ENCODE data around the gene SRPRB. TPM values are rescaled to one million over a fixed set of nuclear protein-coding genes. Genes with fewer than 3 reads are reported as not detected.

The SRPRB gene
- total and polyA plus RNA-seq, 9 of the 15 experiments (the other 6 are each of a cell fraction or from before 2014, with no cell fraction given) = 29.5 to 66.0 (median 41.4) TPM

GRCh38 chr3:133856316-133856715, 50.7 kb downstream of the SRPRB start:
- WGBS (ENCODE audit: insufficient coverage, low coverage, missing lambda C conversion rate) = 38% methylated on average over 2 of the region's 2 CpGs
- Histone ChIP-seq H4K20me1 (replicated peaks; ENCODE audit: control insufficient read depth, insufficient read depth, low read length) (no peaks in the 10 kb centered on the region), H3K27ac (ENCODE audit: extremely low read depth, low read depth, low read length) (no peak overlapping the region), H3K4me3 (no peak overlapping the region), H2AFZ (ENCODE audit: low read depth, low read length) (no peak overlapping the region), H3K9me3 (replicated peaks; ENCODE audit: control insufficient read depth, insufficient read depth, low read depth, low read length) (no peaks in the 10 kb centered on the region), H3K27me3 (ENCODE audit: control insufficient read depth in 2 of 2, insufficient read depth in 2 of 2, low read length in 2 of 2) (no peaks in the 10 kb centered on the region), H3K36me3 (ENCODE audit: control insufficient read depth, insufficient read depth, low read length) (no peaks in the 10 kb centered on the region), H3K9me1 (ENCODE audit: control insufficient read depth, insufficient read depth, low read length) (no peaks in the 10 kb centered on the region), H3K4me2 (ENCODE audit: insufficient read depth, low read length) (no peak overlapping the region), H3K9ac (ENCODE audit: insufficient read depth in 1 of 2, low read depth in 2 of 2, low read length in 2 of 2) (no peak overlapping the region), H3K4me1 (replicated peaks in 1 of 2; ENCODE audit: control insufficient read depth in 2 of 2, insufficient read depth in 2 of 2, low read length in 2 of 2) (peaks cover 30 to 49% of the 10 kb centered on the region in 2 experiments; a peak in 4 of 5 replicates), H3K79me2 (ENCODE audit: control insufficient read depth, insufficient read depth, low read length) (no peaks in the 10 kb centered on the region)
- CTCF ChIA-PET (ENCODE audit: low intra/inter-chr PET ratio) = no interaction called here
- intact Hi-C loops (cut with micrococcal nuclease) = no loop called here
- TF ChIP-seq FOS (IDR thresholded peaks at IDR 0.05; ENCODE audit: extremely low read depth, insufficient read length) (no peak), HMG20B (CRISPR knock-in tag; IDR thresholded peaks at IDR 0.05) (no peak), C11orf30 (IDR thresholded peaks at IDR 0.05; ENCODE audit: low read depth) (no peak)
- no peak for ATAC-seq
- in situ Hi-C loops (cut with MboI) = no loop called here
- POLR2A ChIA-PET = interaction anchor here (1.0 kb wide), 1 partner anchor 99 kb away, joined by 3 read pairs; no protein-coding TSS in a partner anchor
- FAIRE-seq = no peak
- DNase-seq (ENCODE audit: extremely low read depth in 1 of 4, low spot score in 3 of 4) = no peak
- no TSS peak for BruUV-seq (replicated peaks)

DNA sequence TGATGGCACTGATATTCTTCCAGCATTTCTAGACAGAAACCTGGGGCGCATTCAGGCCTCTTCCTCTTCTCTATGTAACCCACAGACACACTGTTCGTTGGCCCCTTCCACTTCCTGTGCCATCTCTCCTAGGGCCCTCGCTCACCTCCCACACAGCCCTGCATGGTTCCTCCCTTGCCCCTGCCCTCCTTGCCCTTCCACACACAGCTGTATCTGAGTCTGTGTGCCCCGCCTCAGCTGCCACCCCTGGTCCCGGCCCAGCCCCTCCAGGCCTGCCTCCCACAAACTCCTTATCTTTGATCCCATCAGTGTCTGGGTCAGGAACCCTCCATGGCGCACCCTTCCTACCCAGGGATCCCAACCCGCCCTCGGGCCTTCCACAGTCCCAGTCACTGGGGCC, 52.2 kb downstream of the SRPRB start:
- ChIA-PET CTCF (ENCODE audit: low intra/inter-chr PET ratio) (no interaction called here), POLR2A (interaction anchor here (1.4 kb wide), 1 partner anchor 22 kb away, joined by 3 read pairs; no protein-coding TSS in a partner anchor)
- H4K20me1 ChIP-seq (replicated peaks; ENCODE audit: control insufficient read depth, insufficient read depth, low read length) = no peaks in the 10 kb centered on the region
- H3K79me2 ChIP-seq (ENCODE audit: control insufficient read depth, insufficient read depth, low read length) = no peaks in the 10 kb centered on the region
- no peak overlapping the region for H3K4me2 ChIP-seq (ENCODE audit: insufficient read depth, low read length)
- no peaks in the 10 kb centered on the region for H3K9me1 ChIP-seq (ENCODE audit: control insufficient read depth, insufficient read depth, low read length)
- no peaks in the 10 kb centered on the region for H3K27me3 ChIP-seq (ENCODE audit: control insufficient read depth in 2 of 2, insufficient read depth in 2 of 2, low read length in 2 of 2)
- H3K9ac ChIP-seq (ENCODE audit: insufficient read depth in 1 of 2, low read depth in 2 of 2, low read length in 2 of 2) = 0 out of 4 replicates have a peak overlapping the region, but pooled peaks of 1 of the 2 experiments have one; percentile 35
- no peaks in the 10 kb centered on the region for H3K36me3 ChIP-seq (ENCODE audit: control insufficient read depth, insufficient read depth, low read length)
- FAIRE-seq = no peak
- no peak for ATAC-seq
- peaks cover 20 to 38% of the 10 kb centered on the region in 2 experiments; a peak in 4 of 5 replicates for H3K4me1 ChIP-seq (replicated peaks in 1 of 2; ENCODE audit: control insufficient read depth in 2 of 2, insufficient read depth in 2 of 2, low read length in 2 of 2)
- H3K4me3 ChIP-seq = no peak overlapping the region
- H2AFZ ChIP-seq (ENCODE audit: low read depth, low read length) = no peak overlapping the region
- in situ Hi-C loops (cut with MboI) = no loop called here
- no TSS peak for BruUV-seq (replicated peaks)
- intact Hi-C loops (cut with micrococcal nuclease) = no loop called here
- 66% methylated on average over 4 of the region's 8 CpGs for WGBS (ENCODE audit: insufficient coverage, low coverage, missing lambda C conversion rate)
- peak in 2 of 4 experiments; percentile 26 to 35 for DNase-seq (ENCODE audit: extremely low read depth in 1 of 4, low spot score in 3 of 4)
- H3K9me3 ChIP-seq (replicated peaks; ENCODE audit: control insufficient read depth, insufficient read depth, low read depth, low read length) = no peaks in the 10 kb centered on the region
- TF ChIP-seq SOX6 (IDR thresholded peaks at IDR 0.05) (no peak), ZNF780A (CRISPR knock-in tag; IDR thresholded peaks at IDR 0.05) (no peak), RUNX1 (IDR thresholded peaks at IDR 0.05; ENCODE audit: low read depth) (no peak), ZSCAN32 (CRISPR knock-in tag; IDR thresholded peaks at IDR 0.05) (no peak), ZNF764 (CRISPR knock-in tag; IDR thresholded peaks at IDR 0.05; ENCODE audit: low read depth) (no peak)
- H3K27ac ChIP-seq (ENCODE audit: extremely low read depth, low read depth, low read length) = no peak overlapping the region
